ENCODE data around the gene ITGAV.

DNA sequence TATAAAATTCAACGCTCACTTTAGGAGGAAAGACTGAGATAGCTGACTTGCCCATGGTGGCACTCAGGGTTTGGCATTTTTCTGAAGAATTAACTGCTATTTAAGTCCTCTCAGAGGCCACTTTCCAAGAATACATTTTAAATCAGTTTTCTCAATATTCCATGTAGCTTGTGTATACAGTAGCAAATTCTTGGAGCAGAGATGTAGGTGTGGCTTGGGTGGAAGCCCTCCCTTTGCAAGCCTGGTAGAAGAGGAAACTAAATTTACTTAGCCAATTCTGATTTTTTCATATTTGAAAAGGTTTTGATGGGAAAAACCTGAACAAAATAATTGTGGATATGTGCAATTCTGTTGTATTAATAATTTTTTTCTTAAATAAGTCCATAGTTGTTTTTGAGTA is 14.0 kb upstream of the ITGAV start:
- TF ChIP-seq POLR2A (IDR thresholded peaks at IDR 0.05; ENCODE audit: low read depth, low read length) (no peak), MAFK (IDR thresholded peaks at IDR 0.05; ENCODE audit: low read depth, low read length) (no peak)
